LNCaP clone FGC (cell line): ENCODE data around the gene RUNX1.

Source experiments
- DNase-seq: peaks from one replicate; pipeline ENCODE4 v3.0.0-alpha.2; 2011; ENCODE audit warnings: low read depth
- H3K4me3 ChIP-seq: 2 replicates; pipeline ENCODE4 v1.5.1; 2011; ENCODE audit warnings: mild to moderate bottlenecking, low read depth, low read length, control low read depth
- CTCF ChIP-seq: IDR thresholded peaks from 2 replicates; pipeline ENCODE4 v1.5.1; 2012; ENCODE audit warnings: mild to moderate bottlenecking; ENCODE audit not compliant: control insufficient read depth, insufficient read depth; ENCODE audit errors: extremely low read depth

RUNX1 gene

GRCh38 chr21:34827445-34828235 lies 221.5 kb downstream of the RUNX1 start:
- DNase-seq: no peak
- TF ChIP-seq CTCF: no peak
- no peak overlapping the region for H3K4me3 ChIP-seq

GRCh38 chr21:34826836-34827235 lies 222.3 kb downstream of the RUNX1 start:
- no peak for DNase-seq
- TF ChIP-seq CTCF: no peak
- no peak overlapping the region for H3K4me3 ChIP-seq

GRCh38 chr21:34825948-34826548 lies 223.1 kb downstream of the RUNX1 start:
- DNase-seq: no peak
- no peak overlapping the region for H3K4me3 ChIP-seq
- no peak for TF ChIP-seq CTCF

GRCh38 chr21:34825101-34825500 lies 224.0 kb downstream of the RUNX1 start:
- DNase-seq: no peak
- no peak for TF ChIP-seq CTCF
- no peak overlapping the region for H3K4me3 ChIP-seq

GRCh38 chr21:34824314-34824713 lies 224.8 kb downstream of the RUNX1 start:
- no peak overlapping the region for H3K4me3 ChIP-seq
- DNase-seq: no peak
- TF ChIP-seq CTCF: no peak

GRCh38 chr21:34822942-34823341 lies 226.2 kb downstream of the RUNX1 start:
- no peak for TF ChIP-seq CTCF

More at GRCh38 chr21:34822942-34823341, 226.2 kb downstream of the RUNX1 start:
- no peak for DNase-seq
- H3K4me3 ChIP-seq: no peak overlapping the region
